HAP-1 (cell line): Measurements from ENCODE around the gene PGLYRP2.

ENCODE experiments used
- DNase-seq, 2 experiments: peaks; one replicate each; pipeline ENCODE4 v3.0.0-alpha.2; 2016 to 2020; ENCODE audit warnings: low spot score in 2 of 2
- H3K27me3 ChIP-seq: fragments of 250-450 bp; sonication (Bioruptor Pico); 2 replicates; pipeline ENCODE4 v1.5.1; 2020; ENCODE audit warnings: low read depth, mild to moderate bottlenecking, moderate library complexity
- H3K36me3 ChIP-seq: fragments of 250-450 bp; sonication (Bioruptor Pico); replicated peaks from 2 replicates; pipeline ENCODE4 v1.5.1; 2020; ENCODE audit warnings: mild to moderate bottlenecking
- H3K4me1 ChIP-seq: fragments of 250-450 bp; sonication (Bioruptor Pico); 2 replicates; pipeline ENCODE4 v1.5.1; 2020; ENCODE audit warnings: mild to moderate bottlenecking
- H3K4me3 ChIP-seq: fragments of 250-450 bp; sonication (Bioruptor Pico); 2 replicates; pipeline ENCODE4 v1.5.1; 2020; ENCODE audit warnings: mild to moderate bottlenecking, moderate library complexity
- H3K9me3 ChIP-seq: fragments of 250-450 bp; sonication (Bioruptor Pico); 2 replicates; pipeline ENCODE4 v1.5.1; 2020; ENCODE audit warnings: mild to moderate bottlenecking, moderate library complexity
- in situ Hi-C: fragments of 300-500 bp; cut with MboI; formaldehyde crosslinking; loops from 3 replicates; pipeline ENCODE4 v1.14.3; 2020; ENCODE audit warnings: low sequenced_read_pairs, inconsistent platforms, mixed read lengths

Gene PGLYRP2

DNA sequence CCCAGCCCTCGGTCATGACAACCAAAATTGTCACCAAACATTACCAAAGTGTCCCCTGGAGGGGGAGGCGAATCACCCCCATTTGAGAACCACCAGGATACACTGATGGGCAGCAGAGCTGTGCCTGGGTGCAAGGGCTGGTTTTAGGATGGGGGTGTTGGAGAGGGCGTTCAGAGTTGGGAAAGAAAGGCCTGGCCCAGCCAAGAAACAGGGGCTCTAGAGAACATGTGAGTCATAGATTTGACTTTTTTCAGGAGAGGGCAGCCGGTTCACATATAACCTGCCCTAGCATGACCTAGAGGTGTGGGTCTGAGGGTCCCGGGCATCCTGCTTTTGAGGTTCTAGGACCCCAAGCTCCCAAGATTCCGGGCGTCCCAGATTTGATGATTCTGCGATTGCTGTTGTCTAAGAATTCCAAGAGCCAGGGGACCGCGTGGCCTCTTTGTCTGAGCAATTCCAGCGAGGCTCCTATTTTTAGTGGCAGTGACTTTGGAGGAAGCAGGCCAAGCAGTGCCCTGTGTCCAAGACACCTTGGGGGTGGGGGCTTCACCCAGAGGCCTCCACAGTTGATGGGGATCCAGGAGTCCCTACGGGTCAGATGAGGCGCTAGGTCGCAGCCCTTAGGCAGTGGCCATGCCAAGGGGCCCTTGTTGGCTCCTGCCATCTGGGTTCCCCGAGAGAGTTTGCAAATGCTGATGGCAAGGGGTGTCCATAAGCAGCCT is 34.6 kb downstream of the PGLYRP2 start:
- DNase-seq, result no peak
- Histone ChIP-seq H3K36me3 (no peaks in the 10 kb centered on the region), H3K4me3 (no peak overlapping the region), H3K27me3 (no peaks in the 10 kb centered on the region), H3K4me1 (peaks cover 2% of the 10 kb centered on the region), H3K9me3 (no peaks in the 10 kb centered on the region)
- in situ Hi-C loops, result no loop called here

DNA sequence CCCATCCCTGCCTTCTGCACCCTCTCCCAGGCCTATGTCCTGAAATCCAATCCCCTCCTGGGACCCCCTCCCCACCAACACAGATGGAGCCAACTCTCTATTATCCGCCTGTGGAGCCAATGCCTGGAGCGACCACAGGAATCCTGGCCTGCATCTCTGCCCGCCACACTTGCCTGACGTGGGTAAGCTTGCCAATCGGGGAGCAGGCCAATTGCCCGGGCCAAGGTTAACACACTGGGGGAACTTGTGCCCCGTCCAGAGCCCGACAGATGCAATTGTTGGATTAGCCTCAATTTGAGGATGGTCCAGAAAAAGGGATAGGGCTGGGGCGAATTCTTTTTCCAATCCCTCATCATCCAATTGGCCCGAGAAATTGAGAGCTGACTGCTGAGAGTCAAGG is 35.5 kb downstream of the PGLYRP2 start:
- Histone ChIP-seq H3K4me3 (no peak overlapping the region), H3K36me3 (no peaks in the 10 kb centered on the region), H3K27me3 (no peaks in the 10 kb centered on the region), H3K9me3 (no peaks in the 10 kb centered on the region), H3K4me1 (peaks cover under 1% of the 10 kb centered on the region; the same call in 1 of the 2 replicates)
- DNase-seq, result no peak
- in situ Hi-C loops, result no loop called here

- Histone ChIP-seq H3K4me3 (no peak overlapping the region), H3K9me3 (no peaks in the 10 kb centered on the region), H3K4me1 (no peaks in the 10 kb centered on the region), H3K36me3 (no peaks in the 10 kb centered on the region), H3K27me3 (no peaks in the 10 kb centered on the region)
- in situ Hi-C loops, result no loop called here
- DNase-seq, result no peak
Observed at GRCh38 chr19:15443325-15443724, 36.0 kb downstream of the PGLYRP2 start.

DNA sequence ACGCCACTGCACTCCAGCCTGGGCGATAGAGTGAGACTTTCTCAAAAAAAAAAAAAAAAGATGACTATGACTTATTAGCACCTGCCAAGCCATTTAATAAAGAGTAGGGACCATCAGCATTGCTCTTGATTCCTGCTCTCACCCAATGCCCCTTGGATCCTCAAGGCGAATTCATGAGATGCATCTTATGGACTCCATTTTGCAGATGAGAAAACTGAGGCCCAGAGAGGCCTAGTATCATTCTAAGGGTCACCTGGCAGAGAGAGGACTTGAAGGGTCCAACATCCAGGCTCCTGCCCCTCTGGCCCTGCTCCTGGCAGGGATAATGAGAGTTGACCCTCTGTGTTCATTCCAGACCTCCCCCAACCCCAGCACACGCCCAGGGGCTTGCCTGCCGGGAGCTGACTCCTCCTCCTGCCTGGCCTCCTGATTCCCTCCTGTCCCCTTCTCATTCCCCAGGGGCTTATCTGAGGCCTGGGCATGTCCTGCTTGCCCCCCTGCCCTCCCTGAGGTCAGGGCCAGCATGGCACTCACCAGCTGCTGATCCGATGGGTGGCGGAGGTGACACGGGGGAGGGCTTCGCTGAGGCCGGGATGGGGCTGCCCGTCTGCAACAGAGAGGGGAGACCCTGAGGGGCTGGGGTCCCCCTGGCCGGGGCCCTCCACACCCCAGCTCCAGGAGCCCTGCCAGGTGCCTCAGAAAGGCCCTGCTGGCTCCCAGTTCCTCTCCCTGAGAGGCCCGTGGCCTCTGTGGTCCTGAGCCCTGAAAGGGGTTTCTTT is 37.0 kb downstream of the PGLYRP2 start:
- Histone ChIP-seq H3K27me3 (no peaks in the 10 kb centered on the region), H3K36me3 (no peaks in the 10 kb centered on the region), H3K9me3 (no peaks in the 10 kb centered on the region), H3K4me1 (no peaks in the 10 kb centered on the region), H3K4me3 (no peak overlapping the region)
- no peak for DNase-seq
- in situ Hi-C loops, result no loop called here

DNA sequence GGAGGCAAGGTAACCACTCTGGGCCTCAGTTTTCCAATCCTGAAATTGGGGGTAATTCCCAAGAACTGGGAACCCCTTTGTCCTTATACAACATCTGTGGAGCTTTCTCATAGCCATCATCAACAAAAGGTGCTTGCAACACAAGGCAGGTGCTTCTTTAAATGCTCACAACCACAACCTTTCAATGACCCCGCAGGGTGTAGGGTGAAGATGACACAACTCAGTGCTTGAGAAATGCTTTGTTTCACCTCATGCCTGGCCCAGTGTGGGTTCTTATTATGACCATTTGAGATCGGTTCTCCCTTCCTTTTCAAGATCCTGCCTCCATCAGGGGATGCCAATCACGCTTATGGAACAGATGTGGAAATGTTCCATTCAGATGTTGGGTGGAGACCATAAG is 38.0 kb downstream of the PGLYRP2 start:
- no peaks in the 10 kb centered on the region for H3K36me3 ChIP-seq
- no peaks in the 10 kb centered on the region for H3K27me3 ChIP-seq
- H3K9me3 ChIP-seq, result no peaks in the 10 kb centered on the region
- H3K4me1 ChIP-seq, result no peaks in the 10 kb centered on the region
- H3K4me3 ChIP-seq, result no peak overlapping the region
- DNase-seq, result no peak
- in situ Hi-C loops, result no loop called here

DNA sequence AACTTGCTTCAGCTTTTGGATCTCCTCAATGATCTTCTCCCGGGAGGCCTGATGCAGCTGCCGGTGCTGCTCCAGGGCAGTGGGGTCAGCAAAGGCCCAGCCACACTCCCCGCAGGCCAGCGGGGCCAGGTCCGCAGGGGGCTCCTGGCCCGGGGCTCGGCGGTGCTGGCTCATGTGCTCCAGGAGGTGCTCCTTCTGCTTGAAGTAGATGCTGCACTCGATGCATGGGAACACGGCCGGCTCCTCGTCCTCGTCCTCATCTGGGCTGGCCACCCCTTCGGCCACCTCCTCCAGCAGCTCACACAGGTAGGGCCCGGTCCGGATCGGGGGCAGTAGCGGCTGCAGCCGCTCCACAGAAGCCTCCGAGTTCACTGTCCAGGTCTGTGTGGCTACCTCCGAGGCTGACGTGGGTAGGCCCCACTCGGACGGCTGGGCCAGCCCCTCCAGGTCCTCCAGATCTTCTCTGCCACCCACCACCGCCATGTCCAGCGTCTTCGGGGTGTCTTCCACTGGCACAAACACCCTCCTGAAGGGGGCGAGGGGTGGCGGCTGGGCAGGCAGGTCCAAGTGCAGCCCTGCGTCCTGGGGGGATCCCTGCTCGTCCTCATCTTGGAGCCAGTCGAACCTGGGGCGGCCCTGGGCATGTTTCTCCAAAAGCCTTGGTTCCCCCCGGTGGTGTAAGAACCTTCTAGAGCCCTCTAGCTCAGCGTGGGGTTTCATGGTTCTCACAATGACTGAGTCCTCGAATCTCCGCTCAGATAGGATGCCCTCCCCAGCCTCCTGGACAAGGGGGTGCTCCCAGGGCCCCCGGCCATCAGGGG is 39.3 kb downstream of the PGLYRP2 start:
- Histone ChIP-seq H3K27me3 (no peaks in the 10 kb centered on the region), H3K9me3 (no peaks in the 10 kb centered on the region), H3K4me1 (no peaks in the 10 kb centered on the region), H3K4me3 (no peak overlapping the region), H3K36me3 (no peaks in the 10 kb centered on the region)
- no peak for DNase-seq
- in situ Hi-C loops, result no loop called here

- DNase-seq, result no peak
- in situ Hi-C loops, result no loop called here
- Histone ChIP-seq H3K9me3 (no peaks in the 10 kb centered on the region), H3K4me1 (no peaks in the 10 kb centered on the region), H3K27me3 (no peaks in the 10 kb centered on the region), H3K4me3 (no peak overlapping the region), H3K36me3 (no peaks in the 10 kb centered on the region)
Observed at GRCh38 chr19:15439078-15439799, 40.1 kb downstream of the PGLYRP2 start.

GRCh38 chr19:15438577-15438976 is 40.7 kb downstream of the PGLYRP2 start:
- Histone ChIP-seq H3K4me3 (no peak overlapping the region), H3K4me1 (no peaks in the 10 kb centered on the region), H3K9me3 (no peaks in the 10 kb centered on the region), H3K27me3 (no peaks in the 10 kb centered on the region), H3K36me3 (no peaks in the 10 kb centered on the region)
- no peak for DNase-seq
- in situ Hi-C loops, result no loop called here

GRCh38 chr19:15438124-15438496 is 41.2 kb downstream of the PGLYRP2 start:
- no peaks in the 10 kb centered on the region for H3K4me1 ChIP-seq

DNA sequence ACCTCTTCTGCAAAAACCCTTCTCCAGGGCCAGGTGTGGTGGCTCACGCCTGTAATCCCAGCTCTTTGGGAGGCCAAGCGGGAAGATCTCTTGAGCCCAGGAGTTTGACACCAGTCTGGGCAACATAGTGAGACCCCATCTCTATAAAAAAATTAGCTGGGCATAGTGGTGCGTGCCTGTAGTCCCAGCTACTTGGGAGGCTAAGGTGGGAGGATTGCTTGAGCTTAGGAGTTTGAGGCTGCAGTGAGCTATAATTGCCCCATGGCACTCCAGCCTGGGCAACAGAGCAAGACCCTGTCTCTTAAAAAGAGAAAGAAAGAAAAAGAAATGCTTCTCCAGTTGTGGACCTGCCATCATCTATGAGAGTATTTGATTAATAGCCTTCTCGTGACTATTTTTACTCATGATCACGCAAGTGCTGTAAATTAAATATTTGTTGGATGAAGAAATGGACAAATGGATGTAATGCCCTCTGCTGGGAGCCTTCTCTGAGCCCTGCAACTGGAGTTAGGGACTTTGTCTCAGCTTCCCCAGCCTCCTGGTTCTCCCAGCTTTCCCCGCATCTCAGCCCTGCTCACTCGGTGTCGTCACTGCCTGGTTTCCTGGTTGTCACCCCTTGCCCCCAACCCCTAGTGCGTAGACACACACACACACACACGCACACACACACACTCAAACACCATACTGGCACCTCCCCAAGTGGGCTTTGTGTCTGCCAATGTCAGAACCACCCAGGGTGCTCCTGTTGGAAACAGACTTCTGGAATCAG is 41.8 kb downstream of the PGLYRP2 start:
- H3K27me3 ChIP-seq, result no peaks in the 10 kb centered on the region
- no peak for DNase-seq
- no peaks in the 10 kb centered on the region for H3K9me3 ChIP-seq
- no peaks in the 10 kb centered on the region for H3K36me3 ChIP-seq
- in situ Hi-C loops, result no loop called here
- H3K4me1 ChIP-seq, result no peaks in the 10 kb centered on the region
- no peak overlapping the region for H3K4me3 ChIP-seq

More at GRCh38 chr19:15438124-15438496, 41.2 kb downstream of the PGLYRP2 start:
- DNase-seq, result no peak
- in situ Hi-C loops, result no loop called here
- Histone ChIP-seq H3K36me3 (no peaks in the 10 kb centered on the region), H3K27me3 (no peaks in the 10 kb centered on the region), H3K9me3 (no peaks in the 10 kb centered on the region), H3K4me3 (no peak overlapping the region)

DNA sequence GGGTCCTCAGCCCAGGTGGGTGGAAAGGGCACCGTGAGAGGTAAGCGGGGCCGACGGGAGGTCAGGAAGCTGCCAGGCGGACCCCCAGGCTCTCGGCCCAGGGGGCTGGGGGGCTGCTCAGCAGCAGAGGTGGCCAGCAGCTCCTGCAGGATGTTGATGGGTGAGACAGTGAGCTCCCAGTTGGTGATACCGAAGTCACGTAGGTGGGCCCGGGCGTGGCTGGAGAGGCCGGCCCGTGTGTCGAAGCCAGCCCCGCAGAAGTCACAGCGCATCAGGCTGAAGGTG is 42.5 kb downstream of the PGLYRP2 start:
- H3K9me3 ChIP-seq, result no peaks in the 10 kb centered on the region
- DNase-seq, result no peak
- no peaks in the 10 kb centered on the region for H3K4me1 ChIP-seq
- H3K27me3 ChIP-seq, result no peaks in the 10 kb centered on the region
- in situ Hi-C loops, result no loop called here
- H3K36me3 ChIP-seq, result no peaks in the 10 kb centered on the region
- no peak overlapping the region for H3K4me3 ChIP-seq

- Histone ChIP-seq H3K4me1 (peaks cover 5% of the 10 kb centered on the region; the same call in 1 of the 2 replicates), H3K27me3 (no peaks in the 10 kb centered on the region), H3K9me3 (no peaks in the 10 kb centered on the region), H3K36me3 (no peaks in the 10 kb centered on the region), H3K4me3 (no peak overlapping the region)
- in situ Hi-C loops, result no loop called here
- no peak for DNase-seq
Observed at GRCh38 chr19:15436012-15436825, 43.1 kb downstream of the PGLYRP2 start.
